PC-9 (cell line): ENCODE results near the gene RPEL1.

ENCODE experiments used
- EZH2 ChIP-seq: fragments of 200-600 bp; sonication (generic); IDR thresholded peaks from 2 replicates; pipeline ENCODE4 v1.8.0; 2017; ENCODE audit warnings: antibody characterized with exemption, low read depth
- TF ChIP-seq, protein P1 (sequence below): fragments of 200-600 bp; sonication (generic); conservative IDR thresholded peaks from 2 replicates; pipeline ENCODE4 v1.6.1; 2017; ENCODE audit warnings: mixed run types, antibody characterized with exemption, mild to moderate bottlenecking, moderate library complexity

DNA sequence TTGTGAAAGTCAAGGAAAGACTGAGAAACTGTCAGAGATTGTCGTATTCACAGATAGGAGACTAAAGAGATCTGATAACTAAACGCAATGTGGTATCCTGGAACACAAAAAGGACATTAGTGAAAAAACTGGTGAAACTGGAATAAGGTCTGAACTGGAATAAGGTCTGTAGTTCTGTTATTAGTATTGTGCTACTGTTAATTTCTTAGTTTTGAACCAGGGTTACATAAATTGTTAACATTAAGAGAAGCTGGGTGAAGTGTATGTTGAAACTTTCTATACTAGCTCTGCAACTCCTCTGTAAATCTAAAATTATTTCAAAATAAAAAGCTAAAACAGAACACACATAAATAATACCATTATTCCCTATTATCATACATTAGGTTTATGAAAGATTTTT lies 49.2 kb upstream of the RPEL1 start:
- TF ChIP-seq, protein P1, sequence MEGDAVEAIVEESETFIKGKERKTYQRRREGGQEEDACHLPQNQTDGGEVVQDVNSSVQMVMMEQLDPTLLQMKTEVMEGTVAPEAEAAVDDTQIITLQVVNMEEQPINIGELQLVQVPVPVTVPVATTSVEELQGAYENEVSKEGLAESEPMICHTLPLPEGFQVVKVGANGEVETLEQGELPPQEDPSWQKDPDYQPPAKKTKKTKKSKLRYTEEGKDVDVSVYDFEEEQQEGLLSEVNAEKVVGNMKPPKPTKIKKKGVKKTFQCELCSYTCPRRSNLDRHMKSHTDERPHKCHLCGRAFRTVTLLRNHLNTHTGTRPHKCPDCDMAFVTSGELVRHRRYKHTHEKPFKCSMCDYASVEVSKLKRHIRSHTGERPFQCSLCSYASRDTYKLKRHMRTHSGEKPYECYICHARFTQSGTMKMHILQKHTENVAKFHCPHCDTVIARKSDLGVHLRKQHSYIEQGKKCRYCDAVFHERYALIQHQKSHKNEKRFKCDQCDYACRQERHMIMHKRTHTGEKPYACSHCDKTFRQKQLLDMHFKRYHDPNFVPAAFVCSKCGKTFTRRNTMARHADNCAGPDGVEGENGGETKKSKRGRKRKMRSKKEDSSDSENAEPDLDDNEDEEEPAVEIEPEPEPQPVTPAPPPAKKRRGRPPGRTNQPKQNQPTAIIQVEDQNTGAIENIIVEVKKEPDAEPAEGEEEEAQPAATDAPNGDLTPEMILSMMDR = no peak
- TF ChIP-seq EZH2 = no peak
